Endothelial cell of umbilical vein (primary cell): ENCODE data around the gene BCAP31. TPM values are rescaled to one million over a fixed set of nuclear protein-coding genes. Genes with fewer than 3 reads are reported as not detected.
A peak's percentile ranks its signal among the peaks of the same experiment; 100 is the strongest.

Experiments used
- BruUV-seq: library from RNA; stranded (reverse); fragments of 400-500 nt; replicated peaks from 2 replicates; lab custom pipeline; 2021; lab: Mats Ljungman, UMichigan
- CTCF ChIA-PET: fragments of 300-600, 350-600 bp; sonication (Branson Sonifier 250); formaldehyde crosslinking; loops from one replicate; lab custom pipeline; 2021; ENCODE audit warnings: antibody characterized with exemption, inconsistent platforms; lab: Charles Lee
- POLR2A ChIA-PET: fragments of 300-600, 350-600 bp; sonication (Branson Sonifier 250); formaldehyde crosslinking; loops from one replicate; lab custom pipeline; 2021; ENCODE audit warnings: antibody characterized with exemption, inconsistent platforms; lab: Charles Lee
- DNase-seq: peaks from one replicate; pipeline ENCODE4 v3.0.0-alpha.2; 2011; ENCODE audit warnings: low read depth, low spot score
- FAIRE-seq: peaks from 2 replicates; lab custom pipeline; 2011; peaks lifted over from hg19 to GRCh38; lab: Jason Lieb, UNC
- H2AFZ ChIP-seq: 2 replicates; pipeline ENCODE4 v1.6.0; 2012; ENCODE audit warnings: low read depth, low read length, control low read depth, inconsistent platforms
- H3K27ac ChIP-seq: 2 replicates; pipeline ENCODE4 v1.5.1; 2011; ENCODE audit warnings: low read depth, mild to moderate bottlenecking, control low read depth, low read length, moderate library complexity; ENCODE audit not compliant: insufficient read depth
- H3K27me3 ChIP-seq, 2 experiments: 2 replicates each; pipeline versions ENCODE4 v1.6.0 to v1.6.1; 2011; ENCODE audit warnings: low read length in 2 of 2, mixed read lengths in 1 of 2; ENCODE audit not compliant: control insufficient read depth in 2 of 2, insufficient read depth in 2 of 2
- H3K36me3 ChIP-seq, 2 experiments: 2 replicates in 1 of 2; 3 replicates in 1 of 2; pipeline ENCODE4 v1.5.1; 2011; ENCODE audit warnings: low read length in 2 of 2, mild to moderate bottlenecking in 1 of 2, moderate library complexity in 1 of 2; ENCODE audit not compliant: control insufficient read depth in 2 of 2, insufficient read depth in 2 of 2; ENCODE audit errors: extremely low read depth in 1 of 2
- H3K4me1 ChIP-seq: 3 replicates; pipeline ENCODE4 v1.5.1; 2011; ENCODE audit warnings: mild to moderate bottlenecking, low read length; ENCODE audit not compliant: control insufficient read depth, insufficient read depth; ENCODE audit errors: extremely low read depth
- H3K4me2 ChIP-seq: 2 replicates; pipeline ENCODE4 v1.6.1; 2011; ENCODE audit warnings: low read length, control low read depth, mixed read lengths; ENCODE audit not compliant: insufficient read depth
- H3K4me3 ChIP-seq, 3 experiments: fragments of 200-600 bp in 1 of 3; sonication (generic), shearing (Covaris generic) in 1 of 3; replicated peaks in 1 of 3; 2 replicates each; pipeline ENCODE4 v1.5.1; 2011 to 2016; ENCODE audit warnings: control low read depth in 3 of 3, low read length in 3 of 3, mild to moderate bottlenecking in 2 of 3, inconsistent platforms in 1 of 3, low read depth in 1 of 3, moderate library complexity in 1 of 3; ENCODE audit not compliant: insufficient read depth in 1 of 3
- H3K79me2 ChIP-seq: 2 replicates; pipeline ENCODE4 v1.6.0; 2012; ENCODE audit warnings: low read length, inconsistent platforms; ENCODE audit not compliant: control insufficient read depth, insufficient read depth
- H3K9ac ChIP-seq: replicated peaks from 2 replicates; pipeline ENCODE3; 2011; ENCODE audit warnings: low read length, control low read depth; ENCODE audit not compliant: insufficient read depth; ENCODE audit errors: extremely low read depth
- H3K9me1 ChIP-seq: replicated peaks from 3 replicates; pipeline ENCODE4 v1.6.0; 2011; ENCODE audit warnings: mild to moderate bottlenecking, low read length; ENCODE audit not compliant: control insufficient read depth, insufficient read depth; ENCODE audit errors: extremely low read depth
- H3K9me3 ChIP-seq: replicated peaks from 2 replicates; pipeline ENCODE4 v1.5.1; 2012; ENCODE audit warnings: low read length, inconsistent platforms; ENCODE audit not compliant: control insufficient read depth, insufficient read depth
- H4K20me1 ChIP-seq: replicated peaks from 2 replicates; pipeline ENCODE3; 2011; ENCODE audit warnings: mild to moderate bottlenecking, low read length; ENCODE audit not compliant: control insufficient read depth, insufficient read depth; ENCODE audit errors: extremely low read depth
- CTCF ChIP-seq, 2 donors: IDR thresholded peaks; 1 replicate in 1 of 2; 2 replicates in 1 of 2; pipeline ENCODE4 v1.5.1; 2011; ENCODE audit warnings: low read length in 2 of 2, mild to moderate bottlenecking in 2 of 2, moderate library complexity in 2 of 2, control low read depth in 1 of 2, inconsistent platforms in 1 of 2, low read depth in 1 of 2; ENCODE audit not compliant: insufficient read depth in 1 of 2; ENCODE audit errors: extremely low read depth in 1 of 2
- EZH2 ChIP-seq: IDR thresholded peaks from 2 replicates; pipeline ENCODE4 v1.6.1; 2012; ENCODE audit warnings: borderline replicate concordance, low read depth, mild to moderate bottlenecking, moderate library complexity, low read length, inconsistent platforms; ENCODE audit not compliant: severe bottlenecking
- FOS ChIP-seq: IDR thresholded peaks from 2 replicates; pipeline ENCODE4 v1.6.1; 2011; ENCODE audit warnings: mild to moderate bottlenecking, low read length, moderate library complexity, borderline replicate concordance; ENCODE audit not compliant: insufficient read depth
- GATA2 ChIP-seq: IDR thresholded peaks from 2 replicates; pipeline ENCODE4 v1.7.0; 2011; ENCODE audit warnings: low read depth, mild to moderate bottlenecking, moderate library complexity, mixed read lengths, low read length; ENCODE audit not compliant: insufficient read length, insufficient read depth
- JUN ChIP-seq: IDR thresholded peaks from 2 replicates; pipeline ENCODE4 v1.6.1; 2011; ENCODE audit warnings: borderline replicate concordance, low read depth; ENCODE audit not compliant: insufficient read length, insufficient read depth
- MYC ChIP-seq: IDR thresholded peaks from one replicate; pipeline ENCODE4 v1.6.1; 2011; ENCODE audit warnings: mild to moderate bottlenecking, low read depth, low read length
- POLR2A ChIP-seq: IDR thresholded peaks from 2 replicates; pipeline ENCODE4 v1.6.1; 2012; ENCODE audit warnings: low read depth, mild to moderate bottlenecking, control low read depth, low read length
- POLR2AphosphoS5 ChIP-seq: IDR thresholded peaks from 2 replicates; pipeline ENCODE4 v1.6.1; 2012; ENCODE audit warnings: low read depth, mild to moderate bottlenecking, control low read depth, low read length, moderate library complexity; ENCODE audit not compliant: insufficient read depth
- dilution Hi-C: fragments of 300-500 bp; cut with MboI; formaldehyde crosslinking; loops from one replicate; pipeline ENCODE4 v1.15.0; 2019; ENCODE audit warnings: low sequenced_read_pairs; ENCODE audit not compliant: extremely low pct_ligation_motif_present
- intact Hi-C: fragments of 100-400 bp; cut with micrococcal nuclease; formaldehyde crosslinking; loops from one replicate; pipeline ENCODE4 v1.10.0; 2022
- polyA plus RNA-seq, 4 experiments: library from polyadenylated mRNA; depleted of rRNA in 3 of 4; stranded (reverse) in 3 of 4; unstranded in 1 of 4; fragments of >200 nt; gene quantifications; 2 replicates each; pipeline versions ENCODE4 v1.2.1 to v1.2.3, GENCODE V29; 2011 to 2012; ENCODE audit warnings: missing spikeins in 1 of 4
- total RNA-seq: library from RNA; stranded (reverse); gene quantifications from 2 replicates; pipeline ENCODE4 v1.2.3, GENCODE V29; 2021
- TF ChIP-seq, protein P1 (sequence below): IDR thresholded peaks from 2 replicates; pipeline ENCODE4 v1.6.1; 2011; ENCODE audit not compliant: insufficient read depth, insufficient read length

The BCAP31 gene
- total and polyA plus RNA-seq, 2 donors (not counting 3 experiments of a cell fraction or from before 2014, with no cell fraction given), result 169 to 203 TPM

DNA sequence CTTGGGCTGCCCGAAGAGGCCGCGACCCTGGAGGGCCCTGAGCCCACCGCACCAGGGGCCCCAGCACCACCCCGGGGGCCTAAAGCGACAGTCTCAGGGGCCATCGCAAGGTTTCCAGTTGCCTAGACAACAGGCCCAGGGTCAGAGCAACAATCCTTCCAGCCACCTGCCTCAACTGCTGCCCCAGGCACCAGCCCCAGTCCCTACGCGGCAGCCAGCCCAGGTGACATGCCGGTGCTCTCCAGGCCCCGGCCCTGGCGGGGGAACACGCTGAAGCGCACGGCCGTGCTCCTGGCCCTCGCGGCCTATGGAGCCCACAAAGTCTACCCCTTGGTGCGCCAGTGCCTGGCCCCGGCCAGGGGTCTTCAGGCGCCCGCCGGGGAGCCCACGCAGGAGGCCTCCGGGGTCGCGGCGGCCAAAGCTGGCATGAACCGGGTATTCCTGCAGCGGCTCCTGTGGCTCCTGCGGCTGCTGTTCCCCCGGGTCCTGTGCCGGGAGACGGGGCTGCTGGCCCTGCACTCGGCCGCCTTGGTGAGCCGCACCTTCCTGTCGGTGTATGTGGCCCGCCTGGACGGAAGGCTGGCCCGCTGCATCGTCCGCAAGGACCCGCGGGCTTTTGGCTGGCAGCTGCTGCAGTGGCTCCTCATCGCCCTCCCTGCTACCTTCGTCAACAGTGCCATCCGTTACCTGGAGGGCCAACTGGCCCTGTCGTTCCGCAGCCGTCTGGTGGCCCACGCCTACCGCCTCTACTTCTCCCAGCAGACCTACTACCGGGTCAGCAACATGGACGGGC is 1.0 kb upstream of the BCAP31 start:
- Histone ChIP-seq H3K9me3 (no peaks in the 10 kb centered on the region), H3K4me3 (peak overlapping the region in 2 of 3 experiments; percentile 9 to 73), H3K4me1 (peaks cover 28% of the 10 kb centered on the region), H3K27me3 (no peaks in the 10 kb centered on the region), H3K79me2 (peaks cover 21% of the 10 kb centered on the region), H3K36me3 (peaks cover 0 to 5% of the 10 kb centered on the region in 2 experiments), H3K9ac (peak overlapping the region; percentile 13), H4K20me1 (no peaks in the 10 kb centered on the region), H3K27ac (peak overlapping the region; percentile 47), H3K9me1 (no peaks in the 10 kb centered on the region), H3K4me2 (no peak overlapping the region), H2AFZ (no peak overlapping the region)
- TSS peak; percentile 22 for BruUV-seq
- TF ChIP-seq JUN, result no peak
- no peak for TF ChIP-seq EZH2
- TF ChIP-seq POLR2AphosphoS5, result no peak
- TF ChIP-seq GATA2, result no peak
- TF ChIP-seq FOS, result no peak
- TF ChIP-seq, protein P1, sequence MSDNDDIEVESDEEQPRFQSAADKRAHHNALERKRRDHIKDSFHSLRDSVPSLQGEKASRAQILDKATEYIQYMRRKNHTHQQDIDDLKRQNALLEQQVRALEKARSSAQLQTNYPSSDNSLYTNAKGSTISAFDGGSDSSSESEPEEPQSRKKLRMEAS, result no peak
- no peak for TF ChIP-seq CTCF (IDR thresholded peaks at IDR 0.05; ENCODE audit: extremely low read depth in 1 of 2, insufficient read depth in 1 of 2, low read depth in 1 of 2, low read length in 2 of 2)
- no peak for TF ChIP-seq MYC
- TF ChIP-seq POLR2A, result no peak
- intact Hi-C loops, result no loop called here
- dilution Hi-C loops, result no loop called here
- ChIA-PET POLR2A (no interaction called here), CTCF (no interaction called here)
- DNase-seq, result no peak
- no peak for FAIRE-seq
